GM12801 (cell line): ENCODE results near the gene EXPH5.

ENCODE experiments used
- TF ChIP-seq, protein P1 (sequence below): IDR thresholded peaks from one replicate; pipeline ENCODE4 v1.5.1; 2011; ENCODE audit warnings: control low read depth; ENCODE audit not compliant: insufficient read length; ENCODE audit errors: extremely low read depth

EXPH5 gene

DNA sequence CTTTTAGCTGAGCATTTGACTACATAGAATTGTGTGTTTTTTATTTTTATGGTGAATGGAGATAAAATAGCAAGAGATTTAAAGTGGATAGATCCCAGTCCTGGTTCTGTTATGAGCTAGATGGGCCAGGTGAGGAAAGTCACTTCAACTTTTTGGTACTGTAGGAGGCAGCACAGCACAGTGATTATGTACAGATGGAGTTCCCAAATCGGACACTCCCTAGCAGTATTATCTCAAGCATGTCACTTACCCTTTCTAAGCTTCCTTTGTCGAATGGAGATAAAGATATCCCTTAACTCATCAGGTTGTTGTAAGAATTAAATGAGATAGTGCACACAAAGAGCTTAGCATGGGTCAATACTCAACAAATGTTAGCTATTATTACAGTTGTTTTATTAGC lies 5.3 kb downstream of the EXPH5 start:
- TF ChIP-seq, protein P1, sequence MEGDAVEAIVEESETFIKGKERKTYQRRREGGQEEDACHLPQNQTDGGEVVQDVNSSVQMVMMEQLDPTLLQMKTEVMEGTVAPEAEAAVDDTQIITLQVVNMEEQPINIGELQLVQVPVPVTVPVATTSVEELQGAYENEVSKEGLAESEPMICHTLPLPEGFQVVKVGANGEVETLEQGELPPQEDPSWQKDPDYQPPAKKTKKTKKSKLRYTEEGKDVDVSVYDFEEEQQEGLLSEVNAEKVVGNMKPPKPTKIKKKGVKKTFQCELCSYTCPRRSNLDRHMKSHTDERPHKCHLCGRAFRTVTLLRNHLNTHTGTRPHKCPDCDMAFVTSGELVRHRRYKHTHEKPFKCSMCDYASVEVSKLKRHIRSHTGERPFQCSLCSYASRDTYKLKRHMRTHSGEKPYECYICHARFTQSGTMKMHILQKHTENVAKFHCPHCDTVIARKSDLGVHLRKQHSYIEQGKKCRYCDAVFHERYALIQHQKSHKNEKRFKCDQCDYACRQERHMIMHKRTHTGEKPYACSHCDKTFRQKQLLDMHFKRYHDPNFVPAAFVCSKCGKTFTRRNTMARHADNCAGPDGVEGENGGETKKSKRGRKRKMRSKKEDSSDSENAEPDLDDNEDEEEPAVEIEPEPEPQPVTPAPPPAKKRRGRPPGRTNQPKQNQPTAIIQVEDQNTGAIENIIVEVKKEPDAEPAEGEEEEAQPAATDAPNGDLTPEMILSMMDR = no peak

DNA sequence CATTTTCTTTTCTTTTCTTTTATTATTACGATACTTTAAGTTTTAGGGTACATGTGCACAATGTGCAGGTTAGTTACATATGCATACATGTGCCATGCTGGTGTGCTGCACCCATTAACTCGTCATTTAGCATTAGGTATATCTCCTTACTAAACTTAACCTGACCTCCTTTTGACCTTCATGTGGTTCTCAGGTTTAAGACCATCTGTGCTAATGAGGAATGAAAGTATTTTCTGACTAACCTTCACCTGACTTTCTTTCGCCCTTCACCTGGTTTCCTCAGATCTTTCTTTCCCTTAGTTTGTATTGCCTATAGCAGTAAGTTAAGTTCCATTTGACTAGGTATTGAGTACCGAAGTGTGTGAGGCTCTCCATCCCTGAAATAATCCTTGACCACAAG lies 6.5 kb downstream of the EXPH5 start:
- TF ChIP-seq, protein P1 = no peak

DNA sequence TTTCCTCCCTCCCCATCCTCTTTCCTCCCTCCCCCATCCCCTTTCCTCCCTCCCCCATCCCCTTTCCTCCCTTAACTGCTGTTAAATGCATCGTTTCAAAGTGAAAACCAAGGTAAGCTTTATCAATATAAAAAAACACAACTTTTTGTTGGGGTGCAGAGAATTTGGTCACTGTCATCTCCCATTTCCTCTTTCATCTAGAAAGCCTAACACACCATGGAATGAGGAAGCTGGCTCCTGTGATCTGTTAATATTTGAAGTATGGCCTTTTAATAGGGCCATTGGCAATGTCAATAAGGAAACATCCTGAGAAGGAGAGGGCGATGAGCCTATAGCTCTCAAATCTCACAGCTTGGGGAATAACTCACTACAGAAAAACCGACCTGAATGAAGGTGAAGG lies 7.0 kb downstream of the EXPH5 start:
- TF ChIP-seq, protein P1 = no peak

DNA sequence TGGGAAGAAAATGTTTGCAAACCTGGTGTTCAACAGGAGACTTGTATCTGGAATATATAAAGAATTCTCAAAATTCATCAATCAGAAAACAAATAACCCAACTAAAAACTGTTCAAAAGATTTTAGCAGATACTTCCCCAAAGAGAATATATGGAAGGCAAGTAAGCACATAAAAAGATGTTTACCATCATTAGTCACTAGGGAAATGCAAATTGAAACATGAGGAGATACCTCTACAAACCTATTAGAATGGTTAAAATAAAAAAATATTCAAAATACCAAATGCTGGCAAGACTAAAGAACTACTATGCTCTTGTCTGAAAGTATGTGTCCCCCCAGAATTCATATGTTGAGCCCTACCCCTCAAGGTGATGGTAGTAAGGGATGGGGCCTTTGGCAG lies 8.6 kb downstream of the EXPH5 start:
- TF ChIP-seq, protein P1 = no peak

DNA sequence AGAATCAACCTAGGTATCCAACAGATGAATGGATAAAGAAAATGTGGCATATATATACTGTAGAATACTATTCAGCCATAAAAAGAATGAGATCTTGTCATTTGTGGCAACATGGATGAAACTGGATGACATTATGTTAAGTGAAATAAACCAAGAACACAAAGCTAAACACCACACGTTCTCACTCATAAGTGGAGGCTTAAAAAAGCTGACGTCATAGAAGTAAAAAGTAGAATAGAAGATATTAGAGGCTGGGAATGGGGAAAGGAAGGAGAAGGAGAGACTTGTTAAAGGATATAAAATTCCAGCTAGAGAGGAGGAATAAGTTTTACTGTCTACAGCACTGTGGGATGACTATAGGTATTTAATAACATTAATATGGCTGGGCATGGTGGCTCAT lies 12.9 kb downstream of the EXPH5 start:
- TF ChIP-seq, protein P1 = no peak

DNA sequence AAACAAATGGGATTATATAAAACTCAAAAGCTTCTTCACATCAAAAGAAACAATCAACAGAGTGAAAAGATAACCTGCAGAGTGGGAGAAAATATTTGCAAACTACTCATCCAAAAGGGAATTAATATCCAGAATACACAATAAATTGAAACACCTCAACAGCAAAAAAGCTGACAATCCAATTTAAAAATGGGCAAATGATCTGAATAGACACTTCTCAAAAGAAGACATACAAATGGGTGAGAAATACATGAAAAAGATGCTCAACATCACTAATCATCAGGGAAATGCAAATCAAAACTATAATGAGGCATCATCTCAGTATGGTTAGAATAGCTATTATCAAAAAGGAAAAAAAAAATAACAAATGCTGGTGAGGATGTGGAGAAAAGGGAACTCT lies 13.5 kb downstream of the EXPH5 start:
- TF ChIP-seq, protein P1 = no peak

DNA sequence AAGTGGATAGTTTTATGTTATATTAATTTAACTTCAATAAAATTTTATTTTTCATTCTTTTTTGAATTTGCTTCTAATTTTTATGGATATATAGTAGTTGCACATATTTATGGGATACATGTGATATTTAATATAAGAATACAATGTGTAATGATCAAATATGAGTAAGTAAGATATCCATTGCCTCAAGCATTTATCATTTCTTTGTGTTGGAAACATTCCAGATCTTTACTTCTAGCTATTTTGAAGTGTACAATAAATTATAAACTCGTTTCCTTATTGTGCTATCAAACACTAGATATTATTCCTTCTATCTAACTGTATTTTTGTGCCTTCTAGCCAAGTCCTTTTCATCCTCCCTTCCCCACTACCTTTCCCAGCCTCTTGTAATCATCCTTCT lies 17.0 kb downstream of the EXPH5 start:
- TF ChIP-seq, protein P1 = no peak

DNA sequence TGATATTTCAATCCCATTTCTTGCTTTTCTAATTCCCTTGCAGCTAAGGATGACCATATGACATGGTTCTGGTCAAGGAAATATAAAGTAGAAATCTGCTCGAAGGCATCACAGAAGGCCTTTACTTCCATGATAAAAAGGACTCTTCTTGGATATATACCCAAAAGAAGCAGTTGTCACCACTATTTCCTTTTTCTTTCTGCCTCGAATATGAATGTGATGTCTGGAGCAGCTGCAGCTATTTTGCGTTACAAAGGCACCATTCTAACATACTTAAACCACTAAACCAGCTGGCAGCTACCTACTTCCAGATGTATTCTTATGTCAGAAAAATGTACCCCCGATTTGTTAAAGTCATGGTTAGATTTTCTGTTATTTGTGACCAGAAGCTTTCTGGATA lies 18.9 kb downstream of the EXPH5 start:
- TF ChIP-seq, protein P1 = no peak
